PFSK-1 (cell line): ENCODE results near the gene KIRREL3.

Experiments used
- FOXP2 ChIP-seq: optimal IDR thresholded peaks from 2 replicates; pipeline ENCODE3; 2011; ENCODE audit warnings: borderline replicate concordance, control low read depth, inconsistent platforms; ENCODE audit not compliant: insufficient read depth; ENCODE audit errors: extremely low read length, extremely low read depth
- POLR2AphosphoS5 ChIP-seq: IDR thresholded peaks from 2 replicates; pipeline ENCODE4 v1.6.1; 2012; ENCODE audit warnings: low read depth, mild to moderate bottlenecking, control low read depth, low read length, moderate library complexity
- SIN3A ChIP-seq: IDR thresholded peaks from 2 replicates; pipeline ENCODE4 v1.6.1; 2012; ENCODE audit warnings: mild to moderate bottlenecking, low read length, moderate library complexity, borderline replicate concordance; ENCODE audit not compliant: insufficient read depth
- TAF1 ChIP-seq: IDR thresholded peaks from 2 replicates; pipeline ENCODE4 v1.6.1; 2012; ENCODE audit warnings: low read length, control low read depth, borderline replicate concordance; ENCODE audit not compliant: insufficient read depth
- TF ChIP-seq, protein P1 (sequence below), 2 experiments: IDR thresholded peaks; 2 replicates each; pipeline versions ENCODE4 v1.6.1 to v1.8.0; 2011 to 2012; ENCODE audit warnings: low read depth in 2 of 2, low read length in 2 of 2, control low read depth in 1 of 2, inconsistent platforms in 1 of 2, mild to moderate bottlenecking in 1 of 2, moderate library complexity in 1 of 2; ENCODE audit not compliant: insufficient read depth in 1 of 2

Gene KIRREL3

DNA sequence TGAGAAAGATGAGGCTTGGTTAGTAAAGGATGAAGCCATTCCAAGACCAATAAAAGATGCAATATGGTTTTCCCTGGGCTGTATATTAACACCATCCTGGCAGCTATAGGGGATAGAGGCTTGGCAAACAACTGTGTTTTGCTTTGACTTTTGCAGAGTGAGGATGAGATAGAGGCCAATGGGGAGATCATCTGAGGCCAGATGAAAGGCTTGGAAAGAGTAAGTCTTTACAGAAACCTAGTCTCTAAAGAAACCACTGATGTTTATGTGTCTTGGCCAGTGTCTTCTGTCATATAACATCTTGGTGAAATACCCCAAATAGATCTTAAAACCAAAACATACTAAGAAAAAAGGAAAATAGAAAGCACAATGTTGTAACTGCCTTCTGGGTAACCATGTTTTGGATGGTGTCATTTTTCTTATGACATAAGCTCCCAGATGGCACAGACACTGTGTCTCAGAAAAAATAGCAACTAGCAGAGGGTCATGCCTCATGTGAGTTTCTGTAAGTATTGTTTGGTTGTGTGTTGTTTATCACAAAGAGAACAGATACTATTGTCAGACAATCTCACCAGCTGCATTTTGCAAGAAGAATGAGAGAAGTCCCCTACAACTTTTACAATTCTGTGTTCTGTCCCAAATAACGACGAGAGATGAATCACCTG is 339.7 kb downstream of the KIRREL3 start:
- TF ChIP-seq TAF1 (no peak), POLR2AphosphoS5 (no peak), SIN3A (no peak), FOXP2 (no peak)
- TF ChIP-seq, protein P1, sequence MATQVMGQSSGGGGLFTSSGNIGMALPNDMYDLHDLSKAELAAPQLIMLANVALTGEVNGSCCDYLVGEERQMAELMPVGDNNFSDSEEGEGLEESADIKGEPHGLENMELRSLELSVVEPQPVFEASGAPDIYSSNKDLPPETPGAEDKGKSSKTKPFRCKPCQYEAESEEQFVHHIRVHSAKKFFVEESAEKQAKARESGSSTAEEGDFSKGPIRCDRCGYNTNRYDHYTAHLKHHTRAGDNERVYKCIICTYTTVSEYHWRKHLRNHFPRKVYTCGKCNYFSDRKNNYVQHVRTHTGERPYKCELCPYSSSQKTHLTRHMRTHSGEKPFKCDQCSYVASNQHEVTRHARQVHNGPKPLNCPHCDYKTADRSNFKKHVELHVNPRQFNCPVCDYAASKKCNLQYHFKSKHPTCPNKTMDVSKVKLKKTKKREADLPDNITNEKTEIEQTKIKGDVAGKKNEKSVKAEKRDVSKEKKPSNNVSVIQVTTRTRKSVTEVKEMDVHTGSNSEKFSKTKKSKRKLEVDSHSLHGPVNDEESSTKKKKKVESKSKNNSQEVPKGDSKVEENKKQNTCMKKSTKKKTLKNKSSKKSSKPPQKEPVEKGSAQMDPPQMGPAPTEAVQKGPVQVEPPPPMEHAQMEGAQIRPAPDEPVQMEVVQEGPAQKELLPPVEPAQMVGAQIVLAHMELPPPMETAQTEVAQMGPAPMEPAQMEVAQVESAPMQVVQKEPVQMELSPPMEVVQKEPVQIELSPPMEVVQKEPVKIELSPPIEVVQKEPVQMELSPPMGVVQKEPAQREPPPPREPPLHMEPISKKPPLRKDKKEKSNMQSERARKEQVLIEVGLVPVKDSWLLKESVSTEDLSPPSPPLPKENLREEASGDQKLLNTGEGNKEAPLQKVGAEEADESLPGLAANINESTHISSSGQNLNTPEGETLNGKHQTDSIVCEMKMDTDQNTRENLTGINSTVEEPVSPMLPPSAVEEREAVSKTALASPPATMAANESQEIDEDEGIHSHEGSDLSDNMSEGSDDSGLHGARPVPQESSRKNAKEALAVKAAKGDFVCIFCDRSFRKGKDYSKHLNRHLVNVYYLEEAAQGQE (IDR thresholded peaks at IDR 0.05; ENCODE audit: insufficient read depth in 1 of 2, low read depth in 2 of 2, low read length in 2 of 2), result no peak

DNA sequence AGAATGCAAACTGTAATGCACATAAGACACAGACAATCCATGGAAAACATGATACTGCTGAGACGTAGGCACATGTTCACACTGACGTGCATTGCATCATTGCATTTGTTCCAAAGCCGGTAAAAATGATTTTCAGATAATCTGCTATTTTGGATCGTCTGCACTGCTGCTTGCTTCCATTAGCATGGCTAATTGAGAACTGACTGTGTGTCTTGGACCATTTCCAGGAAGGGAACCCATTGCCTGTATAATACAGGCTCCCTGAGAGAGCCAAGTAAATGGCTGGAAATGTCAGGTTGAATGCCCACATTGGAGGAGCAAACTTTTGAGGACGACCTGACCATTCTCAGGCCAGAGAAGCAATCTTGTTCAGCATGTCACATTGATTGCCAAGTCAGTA is 340.2 kb downstream of the KIRREL3 start:
- no peak for TF ChIP-seq FOXP2
- TF ChIP-seq POLR2AphosphoS5, result no peak
- TF ChIP-seq SIN3A, result no peak
- TF ChIP-seq, protein P1 (IDR thresholded peaks at IDR 0.05; ENCODE audit: insufficient read depth in 1 of 2, low read depth in 2 of 2, low read length in 2 of 2), result no peak
- no peak for TF ChIP-seq TAF1

GRCh38 chr11:126658306-126659056 is 342.1 kb downstream of the KIRREL3 start:
- TF ChIP-seq, protein P1 (IDR thresholded peaks at IDR 0.05; ENCODE audit: insufficient read depth in 1 of 2, low read depth in 2 of 2, low read length in 2 of 2), result no peak
- TF ChIP-seq SIN3A, result no peak
- TF ChIP-seq POLR2AphosphoS5, result no peak
- TF ChIP-seq FOXP2, result no peak
- TF ChIP-seq TAF1, result no peak

- TF ChIP-seq POLR2AphosphoS5 (no peak), TAF1 (no peak), FOXP2 (no peak), SIN3A (no peak)
- TF ChIP-seq, protein P1 (IDR thresholded peaks at IDR 0.05; ENCODE audit: insufficient read depth in 1 of 2, low read depth in 2 of 2, low read length in 2 of 2), result no peak
Observed at GRCh38 chr11:126655807-126656128, 344.8 kb downstream of the KIRREL3 start.
